ENCODE measurements around the gene CNTNAP2.

- no peak for TF ChIP-seq CTCF (conservative IDR thresholded peaks at IDR 0.05; ENCODE audit: low read depth, low read length)
- no peak for TF ChIP-seq EZH2 (IDR thresholded peaks at IDR 0.05; ENCODE audit: borderline replicate concordance, low read depth, low read length, poor library complexity, severe bottlenecking)
These were observed 2114.3 kb downstream of the CNTNAP2 start for GRCh38 chr7:148230883-148231282.
